WTC11 (cell line): ENCODE results near the gene UNC93B1.

Experiments used
- ELF4 ChIP-seq: sonication (generic); formaldehyde crosslinking; IDR thresholded peaks from 2 replicates; pipeline ENCODE4 v1.8.1; 2022; ENCODE audit warnings: low read depth, mild to moderate bottlenecking, moderate library complexity, missing genetic modification reagents
- TEAD4 ChIP-seq: sonication (generic); formaldehyde crosslinking; IDR thresholded peaks from 2 replicates; pipeline ENCODE4 v1.8.0; 2022; ENCODE audit warnings: mild to moderate bottlenecking, missing genetic modification reagents
- TF ChIP-seq, protein P1 (sequence below): sonication (generic); formaldehyde crosslinking; IDR thresholded peaks from 2 replicates; pipeline ENCODE4 v1.8.1; 2023; ENCODE audit warnings: mild to moderate bottlenecking, moderate library complexity, missing genetic modification reagents
- TF ChIP-seq, protein P2 (sequence below): sonication (generic); formaldehyde crosslinking; IDR thresholded peaks from 2 replicates; pipeline ENCODE4 v1.8.1; 2023; ENCODE audit warnings: mild to moderate bottlenecking, missing genetic modification reagents, moderate library complexity
- TF ChIP-seq, protein P3 (sequence below): sonication (generic); formaldehyde crosslinking; IDR thresholded peaks from 2 replicates; pipeline ENCODE4 v1.8.0; 2022; ENCODE audit warnings: mild to moderate bottlenecking, missing genetic modification reagents
- TF ChIP-seq, protein P4 (sequence below): fragments of 200-600 bp; IDR thresholded peaks from 2 replicates; pipeline ENCODE4 v1.8.0; 2022; ENCODE audit warnings: antibody characterized with exemption

DNA sequence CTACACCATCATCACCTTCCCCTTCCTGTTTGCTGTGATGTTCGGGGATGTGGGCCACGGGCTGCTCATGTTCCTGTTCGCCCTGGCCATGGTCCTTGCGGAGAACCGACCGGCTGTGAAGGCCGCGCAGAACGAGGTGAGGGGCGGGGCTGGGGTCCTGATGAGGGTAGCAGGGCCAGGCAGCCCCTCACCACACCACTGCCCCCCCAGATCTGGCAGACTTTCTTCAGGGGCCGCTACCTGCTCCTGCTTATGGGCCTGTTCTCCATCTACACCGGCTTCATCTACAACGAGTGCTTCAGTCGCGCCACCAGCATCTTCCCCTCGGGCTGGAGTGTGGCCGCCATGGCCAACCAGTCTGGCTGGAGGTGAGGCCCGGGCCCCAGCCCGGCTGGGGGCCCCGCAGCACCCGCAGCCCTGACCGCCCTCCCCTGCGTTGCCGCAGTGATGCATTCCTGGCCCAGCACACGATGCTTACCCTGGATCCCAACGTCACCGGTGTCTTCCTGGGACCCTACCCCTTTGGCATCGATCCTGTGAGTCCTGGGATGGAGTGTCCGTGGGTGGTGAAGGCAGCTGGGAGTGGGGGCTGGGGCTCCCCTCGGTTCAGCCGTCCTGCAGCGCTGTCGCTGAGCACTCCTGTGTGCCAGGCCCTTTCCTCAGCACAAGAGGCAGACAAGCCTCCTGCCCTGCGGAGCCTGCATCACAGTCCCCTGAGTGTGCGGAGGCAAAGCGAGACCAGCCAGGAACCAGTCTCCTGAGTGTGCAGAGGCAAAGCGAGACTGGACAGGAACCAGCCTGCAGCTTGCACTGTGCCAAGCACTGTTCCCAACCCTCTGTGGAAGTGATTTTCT lies 43.8 kb upstream of the UNC93B1 start:
- TF ChIP-seq ELF4 (CRISPR knock-in tag), result no peak
- TF ChIP-seq, protein P1, sequence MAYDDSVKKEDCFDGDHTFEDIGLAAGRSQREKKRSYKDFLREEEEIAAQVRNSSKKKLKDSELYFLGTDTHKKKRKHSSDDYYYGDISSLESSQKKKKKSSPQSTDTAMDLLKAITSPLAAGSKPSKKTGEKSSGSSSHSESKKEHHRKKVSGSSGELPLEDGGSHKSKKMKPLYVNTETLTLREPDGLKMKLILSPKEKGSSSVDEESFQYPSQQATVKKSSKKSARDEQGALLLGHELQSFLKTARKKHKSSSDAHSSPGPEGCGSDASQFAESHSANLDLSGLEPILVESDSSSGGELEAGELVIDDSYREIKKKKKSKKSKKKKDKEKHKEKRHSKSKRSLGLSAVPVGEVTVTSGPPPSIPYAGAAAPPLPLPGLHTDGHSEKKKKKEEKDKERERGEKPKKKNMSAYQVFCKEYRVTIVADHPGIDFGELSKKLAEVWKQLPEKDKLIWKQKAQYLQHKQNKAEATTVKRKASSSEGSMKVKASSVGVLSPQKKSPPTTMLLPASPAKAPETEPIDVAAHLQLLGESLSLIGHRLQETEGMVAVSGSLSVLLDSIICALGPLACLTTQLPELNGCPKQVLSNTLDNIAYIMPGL, result no peak
- TF ChIP-seq, protein P2, sequence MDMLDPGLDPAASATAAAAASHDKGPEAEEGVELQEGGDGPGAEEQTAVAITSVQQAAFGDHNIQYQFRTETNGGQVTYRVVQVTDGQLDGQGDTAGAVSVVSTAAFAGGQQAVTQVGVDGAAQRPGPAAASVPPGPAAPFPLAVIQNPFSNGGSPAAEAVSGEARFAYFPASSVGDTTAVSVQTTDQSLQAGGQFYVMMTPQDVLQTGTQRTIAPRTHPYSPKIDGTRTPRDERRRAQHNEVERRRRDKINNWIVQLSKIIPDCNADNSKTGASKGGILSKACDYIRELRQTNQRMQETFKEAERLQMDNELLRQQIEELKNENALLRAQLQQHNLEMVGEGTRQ, result no peak
- TF ChIP-seq, protein P3, sequence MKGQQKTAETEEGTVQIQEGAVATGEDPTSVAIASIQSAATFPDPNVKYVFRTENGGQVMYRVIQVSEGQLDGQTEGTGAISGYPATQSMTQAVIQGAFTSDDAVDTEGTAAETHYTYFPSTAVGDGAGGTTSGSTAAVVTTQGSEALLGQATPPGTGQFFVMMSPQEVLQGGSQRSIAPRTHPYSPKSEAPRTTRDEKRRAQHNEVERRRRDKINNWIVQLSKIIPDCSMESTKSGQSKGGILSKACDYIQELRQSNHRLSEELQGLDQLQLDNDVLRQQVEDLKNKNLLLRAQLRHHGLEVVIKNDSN, result no peak
- TF ChIP-seq, protein P4, sequence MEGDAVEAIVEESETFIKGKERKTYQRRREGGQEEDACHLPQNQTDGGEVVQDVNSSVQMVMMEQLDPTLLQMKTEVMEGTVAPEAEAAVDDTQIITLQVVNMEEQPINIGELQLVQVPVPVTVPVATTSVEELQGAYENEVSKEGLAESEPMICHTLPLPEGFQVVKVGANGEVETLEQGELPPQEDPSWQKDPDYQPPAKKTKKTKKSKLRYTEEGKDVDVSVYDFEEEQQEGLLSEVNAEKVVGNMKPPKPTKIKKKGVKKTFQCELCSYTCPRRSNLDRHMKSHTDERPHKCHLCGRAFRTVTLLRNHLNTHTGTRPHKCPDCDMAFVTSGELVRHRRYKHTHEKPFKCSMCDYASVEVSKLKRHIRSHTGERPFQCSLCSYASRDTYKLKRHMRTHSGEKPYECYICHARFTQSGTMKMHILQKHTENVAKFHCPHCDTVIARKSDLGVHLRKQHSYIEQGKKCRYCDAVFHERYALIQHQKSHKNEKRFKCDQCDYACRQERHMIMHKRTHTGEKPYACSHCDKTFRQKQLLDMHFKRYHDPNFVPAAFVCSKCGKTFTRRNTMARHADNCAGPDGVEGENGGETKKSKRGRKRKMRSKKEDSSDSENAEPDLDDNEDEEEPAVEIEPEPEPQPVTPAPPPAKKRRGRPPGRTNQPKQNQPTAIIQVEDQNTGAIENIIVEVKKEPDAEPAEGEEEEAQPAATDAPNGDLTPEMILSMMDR, result no peak
- TF ChIP-seq TEAD4 (CRISPR knock-in tag), result no peak
